ENCODE data around the gene TSPAN5.

DNA sequence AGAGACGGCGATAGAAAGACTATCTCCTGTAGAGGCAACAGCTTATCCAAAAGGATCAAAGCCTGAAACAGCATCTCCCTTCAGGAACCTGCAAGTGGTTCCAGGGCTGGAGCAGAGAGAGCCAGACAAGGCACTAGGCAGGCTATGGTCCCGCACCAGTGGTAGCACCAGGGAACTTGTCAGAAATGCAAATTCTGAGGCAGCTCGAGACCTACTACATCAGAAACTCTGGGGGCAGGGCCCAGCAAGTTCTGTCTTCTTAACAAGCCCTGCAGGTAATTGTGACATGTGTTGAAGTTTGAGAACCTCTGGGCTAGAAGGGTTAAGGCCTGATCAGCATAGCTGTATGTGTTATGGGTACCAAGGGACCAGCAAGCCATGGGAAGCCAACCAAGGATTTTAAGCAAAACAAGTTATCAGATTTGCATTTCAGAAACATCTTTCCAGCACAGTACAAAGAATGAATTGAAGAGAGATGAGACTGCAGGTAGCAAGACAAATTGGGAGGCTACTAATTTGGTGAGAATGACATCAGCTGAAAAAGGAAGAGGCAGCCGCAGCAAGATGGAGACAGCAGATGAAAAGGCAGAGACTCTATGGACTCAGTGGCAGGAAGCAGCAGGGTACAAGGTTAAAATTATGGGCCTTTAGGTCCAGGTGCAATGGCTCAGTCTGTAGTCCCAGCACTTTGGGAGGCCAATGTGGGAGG, 139.7 kb downstream of the TSPAN5 start:
- TF ChIP-seq, protein P1, sequence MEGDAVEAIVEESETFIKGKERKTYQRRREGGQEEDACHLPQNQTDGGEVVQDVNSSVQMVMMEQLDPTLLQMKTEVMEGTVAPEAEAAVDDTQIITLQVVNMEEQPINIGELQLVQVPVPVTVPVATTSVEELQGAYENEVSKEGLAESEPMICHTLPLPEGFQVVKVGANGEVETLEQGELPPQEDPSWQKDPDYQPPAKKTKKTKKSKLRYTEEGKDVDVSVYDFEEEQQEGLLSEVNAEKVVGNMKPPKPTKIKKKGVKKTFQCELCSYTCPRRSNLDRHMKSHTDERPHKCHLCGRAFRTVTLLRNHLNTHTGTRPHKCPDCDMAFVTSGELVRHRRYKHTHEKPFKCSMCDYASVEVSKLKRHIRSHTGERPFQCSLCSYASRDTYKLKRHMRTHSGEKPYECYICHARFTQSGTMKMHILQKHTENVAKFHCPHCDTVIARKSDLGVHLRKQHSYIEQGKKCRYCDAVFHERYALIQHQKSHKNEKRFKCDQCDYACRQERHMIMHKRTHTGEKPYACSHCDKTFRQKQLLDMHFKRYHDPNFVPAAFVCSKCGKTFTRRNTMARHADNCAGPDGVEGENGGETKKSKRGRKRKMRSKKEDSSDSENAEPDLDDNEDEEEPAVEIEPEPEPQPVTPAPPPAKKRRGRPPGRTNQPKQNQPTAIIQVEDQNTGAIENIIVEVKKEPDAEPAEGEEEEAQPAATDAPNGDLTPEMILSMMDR (IDR thresholded peaks at IDR 0.05; ENCODE audit: poor library complexity, severe bottlenecking) = no peak
- TF ChIP-seq EZH2 (IDR thresholded peaks at IDR 0.05; ENCODE audit: borderline replicate concordance, insufficient read depth, low read length, poor library complexity, severe bottlenecking) (no peak), RAD21 (conservative IDR thresholded peaks at IDR 0.05) (no peak), POLR2AphosphoS5 (IDR thresholded peaks at IDR 0.05) (no peak), REST (IDR thresholded peaks at IDR 0.05; ENCODE audit: borderline replicate concordance) (no peak), TAF1 (IDR thresholded peaks at IDR 0.05; ENCODE audit: low read depth) (no peak), EP300 (conservative IDR thresholded peaks at IDR 0.05; ENCODE audit: poor library complexity, severe bottlenecking) (no peak)

Data from neural cell (in vitro differentiated cells).